ENCODE measurements around the gene ERCC1. TPM values are rescaled to one million over a fixed set of nuclear protein-coding genes. Genes with fewer than 3 reads are reported as not detected.

The ERCC1 gene
- total RNA-seq, 3 donors from 2014 or later (not counting 1 experiment from before 2014, with no cell fraction given), result 46.8 to 55.2 (median 48.2) TPM

DNA sequence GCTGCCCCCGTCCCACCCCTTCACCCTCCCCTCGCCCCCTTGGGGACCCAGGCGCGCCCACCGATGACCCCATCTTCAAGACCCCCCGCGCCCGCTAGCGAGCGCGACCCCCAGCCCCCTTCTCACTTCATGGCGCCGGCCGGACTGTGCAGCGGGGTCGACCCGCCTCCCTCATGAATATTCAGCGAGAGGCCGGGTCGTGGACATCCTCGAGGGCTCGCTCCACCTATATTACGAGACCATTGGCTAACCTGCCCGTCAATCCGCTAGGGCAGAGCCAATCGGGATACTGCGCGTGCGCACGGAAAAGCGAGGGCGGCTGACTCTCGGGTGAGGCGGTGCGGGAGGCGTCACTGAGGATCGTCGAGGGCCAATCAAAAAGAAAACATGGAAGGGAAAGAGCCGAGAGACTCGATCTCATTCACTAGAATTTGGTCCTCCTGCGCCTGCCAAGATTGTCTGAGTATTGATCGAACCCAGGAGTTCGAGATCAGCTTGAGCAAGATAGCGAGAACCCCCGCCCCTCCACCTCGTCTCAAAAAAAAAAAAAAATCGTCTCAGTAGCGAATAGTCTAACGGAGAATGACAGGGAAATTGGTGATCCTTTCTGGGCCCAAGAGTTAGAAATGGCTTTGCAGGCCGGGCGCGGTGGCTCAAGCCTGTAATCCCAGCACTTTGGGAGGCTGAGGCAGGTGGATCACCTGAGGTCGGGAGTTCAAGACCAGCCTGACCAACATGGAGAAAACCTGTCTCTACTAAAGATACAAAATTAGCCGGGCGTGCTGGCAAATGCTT is 53.1 kb downstream of the ERCC1 start, which contains the start of gene ERCC2:
Gene ERCC2, minus strand, starts transcription at position 164 of the 795 bp plus-strand sequence. Its CDS starts 33 bp downstream, at position 131.
- peak within 1 kb of the TSS; percentile 77 for H3K27ac ChIP-seq (ENCODE audit: low read length)
- H3K36me3 ChIP-seq (ENCODE audit: control insufficient read depth, insufficient read depth, low read length), result no peaks in the 10 kb centered on the region
- intact Hi-C loops (cut with micrococcal nuclease), result loop anchor here (2.0 kb wide), 1 partner anchor 36 kb away; the partner anchor contains the start of gene POLR1G
- peak; percentile 98 to 99 (median 98) for ATAC-seq
- H3K4me3 Mint-ChIP-seq, result peak within 1 kb of the TSS; percentile 91
- no peaks in the 10 kb centered on the region for H3K9me3 Mint-ChIP-seq
- peak; percentile 100 for DNase-seq
- 4% methylated on average over 54 of the region's 55 CpGs for WGBS (ENCODE audit: insufficient coverage)
- H3K4me1 Mint-ChIP-seq, result peaks cover 6 to 10% of the 10 kb centered on the region in 2 donors
- H3K4me3 ChIP-seq (ENCODE audit: low read length), result peak within 1 kb of the TSS; percentile 75
- H3K27ac Mint-ChIP-seq, result peak within 1 kb of the TSS; percentile 88 to 89
- H3K27me3 ChIP-seq (ENCODE audit: control insufficient read depth, insufficient read depth, low read length), result no peaks in the 10 kb centered on the region
- peaks cover 0 to 4% of the 10 kb centered on the region in 2 donors for H3K27me3 Mint-ChIP-seq (ENCODE audit: low read depth in 2 of 2)
- TF ChIP-seq, protein P1, sequence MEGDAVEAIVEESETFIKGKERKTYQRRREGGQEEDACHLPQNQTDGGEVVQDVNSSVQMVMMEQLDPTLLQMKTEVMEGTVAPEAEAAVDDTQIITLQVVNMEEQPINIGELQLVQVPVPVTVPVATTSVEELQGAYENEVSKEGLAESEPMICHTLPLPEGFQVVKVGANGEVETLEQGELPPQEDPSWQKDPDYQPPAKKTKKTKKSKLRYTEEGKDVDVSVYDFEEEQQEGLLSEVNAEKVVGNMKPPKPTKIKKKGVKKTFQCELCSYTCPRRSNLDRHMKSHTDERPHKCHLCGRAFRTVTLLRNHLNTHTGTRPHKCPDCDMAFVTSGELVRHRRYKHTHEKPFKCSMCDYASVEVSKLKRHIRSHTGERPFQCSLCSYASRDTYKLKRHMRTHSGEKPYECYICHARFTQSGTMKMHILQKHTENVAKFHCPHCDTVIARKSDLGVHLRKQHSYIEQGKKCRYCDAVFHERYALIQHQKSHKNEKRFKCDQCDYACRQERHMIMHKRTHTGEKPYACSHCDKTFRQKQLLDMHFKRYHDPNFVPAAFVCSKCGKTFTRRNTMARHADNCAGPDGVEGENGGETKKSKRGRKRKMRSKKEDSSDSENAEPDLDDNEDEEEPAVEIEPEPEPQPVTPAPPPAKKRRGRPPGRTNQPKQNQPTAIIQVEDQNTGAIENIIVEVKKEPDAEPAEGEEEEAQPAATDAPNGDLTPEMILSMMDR (IDR thresholded peaks at IDR 0.05), result no peak
- H3K36me3 Mint-ChIP-seq, result no peaks in the 10 kb centered on the region
- H3K9me3 ChIP-seq (ENCODE audit: control insufficient read depth, insufficient read depth, low read length), result no peaks in the 10 kb centered on the region
- peaks cover 15% of the 10 kb centered on the region for H3K4me1 ChIP-seq (ENCODE audit: control insufficient read depth, insufficient read depth, low read length)

- no peaks in the 10 kb centered on the region for H3K9me3 ChIP-seq (ENCODE audit: control insufficient read depth, insufficient read depth, low read length)
- Mint-ChIP-seq H3K27me3 (ENCODE audit: low read depth in 2 of 2) (peaks cover 0 to 3% of the 10 kb centered on the region in 2 donors), H3K4me3 (peak overlapping the region; percentile 13), H3K4me1 (peaks cover 6 to 10% of the 10 kb centered on the region in 2 donors), H3K9me3 (no peaks in the 10 kb centered on the region), H3K36me3 (no peaks in the 10 kb centered on the region), H3K27ac (no peak overlapping the region)
- WGBS (ENCODE audit: insufficient coverage), result 98% methylated on average over 11 of the region's 11 CpGs
- H3K4me1 ChIP-seq (ENCODE audit: control insufficient read depth, insufficient read depth, low read length), result peaks cover 15% of the 10 kb centered on the region
- DNase-seq (no peak), ATAC-seq (no peak)
- no peak overlapping the region for H3K4me3 ChIP-seq (ENCODE audit: low read length)
- H3K27ac ChIP-seq (ENCODE audit: low read length), result no peak overlapping the region
- peaks cover 3% of the 10 kb centered on the region for H3K36me3 ChIP-seq (ENCODE audit: control insufficient read depth, insufficient read depth, low read length)
- TF ChIP-seq, protein P1 (IDR thresholded peaks at IDR 0.05), result no peak
- intact Hi-C loops (cut with micrococcal nuclease), result no loop called here
- no peaks in the 10 kb centered on the region for H3K27me3 ChIP-seq (ENCODE audit: control insufficient read depth, insufficient read depth, low read length)
Measured at GRCh38 chr19:45368737-45369340, 54.9 kb downstream of the ERCC1 start.

DNA sequence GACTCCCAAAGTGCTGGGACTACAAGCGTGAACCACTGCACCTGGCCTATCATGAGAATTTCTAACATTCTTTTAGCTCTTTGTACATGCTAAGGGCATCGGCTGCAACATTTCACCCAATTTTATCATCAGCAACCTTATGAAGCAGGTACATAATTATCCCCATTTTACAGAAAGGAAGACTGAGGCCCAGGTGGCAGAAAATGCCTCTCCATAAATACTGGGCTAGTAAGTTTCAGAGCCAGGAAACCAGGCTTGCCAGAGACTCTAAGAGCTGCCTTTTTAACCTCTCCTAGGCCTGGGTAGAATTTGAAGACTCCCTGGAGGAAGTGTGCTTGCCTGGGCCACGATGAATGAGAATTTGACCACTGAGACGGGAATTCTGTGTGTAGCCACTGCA is 55.6 kb downstream of the ERCC1 start:
- no peaks in the 10 kb centered on the region for H3K9me3 Mint-ChIP-seq
- WGBS (ENCODE audit: insufficient coverage), result 98% methylated on average over 4 of the region's 4 CpGs
- no peak for DNase-seq
- no peaks in the 10 kb centered on the region for H3K27me3 ChIP-seq (ENCODE audit: control insufficient read depth, insufficient read depth, low read length)
- no peaks in the 10 kb centered on the region for H3K9me3 ChIP-seq (ENCODE audit: control insufficient read depth, insufficient read depth, low read length)
- H3K36me3 Mint-ChIP-seq, result no peaks in the 10 kb centered on the region
- H3K27ac ChIP-seq (ENCODE audit: low read length), result no peak overlapping the region
- TF ChIP-seq, protein P1 (IDR thresholded peaks at IDR 0.05), result no peak
- H3K4me1 Mint-ChIP-seq, result peaks cover 6 to 10% of the 10 kb centered on the region in 2 donors
- peaks cover 15% of the 10 kb centered on the region for H3K4me1 ChIP-seq (ENCODE audit: control insufficient read depth, insufficient read depth, low read length)
- H3K4me3 ChIP-seq (ENCODE audit: low read length), result no peak overlapping the region
- peak overlapping the region; percentile 21 for H3K4me3 Mint-ChIP-seq
- peaks cover 3% of the 10 kb centered on the region for H3K36me3 ChIP-seq (ENCODE audit: control insufficient read depth, insufficient read depth, low read length)
- ATAC-seq, result no peak
- no peaks in the 10 kb centered on the region for H3K27me3 Mint-ChIP-seq (ENCODE audit: low read depth in 2 of 2)
- H3K27ac Mint-ChIP-seq, result no peak overlapping the region
- intact Hi-C loops (cut with micrococcal nuclease), result no loop called here
